BJ (cell line): Measurements from ENCODE around the gene CRACR2B. TPM values are rescaled to one million over a fixed set of nuclear protein-coding genes. Genes with fewer than 3 reads are reported as not detected.

Experiments used
- CTCF ChIA-PET: fragments of 350-600 bp; formaldehyde crosslinking; extraction: SDS; loops from one replicate; lab custom pipeline; 2021; ENCODE audit warnings: antibody characterized with exemption, inconsistent platforms; lab: Yijun Ruan, JAX
- POLR2A ChIA-PET: fragments of 300-600 bp; sonication (Branson Sonifier 250); formaldehyde crosslinking; extraction: SDS; loops from one replicate; lab custom pipeline; 2021; ENCODE audit warnings: antibody characterized with exemption; lab: Charles Lee
- DNase-seq: peaks from one replicate; pipeline ENCODE4 v3.0.0-alpha.2; 2011; ENCODE audit warnings: low read depth
- H3K27me3 ChIP-seq: 2 replicates; pipeline ENCODE4 v1.6.0; 2011; ENCODE audit warnings: low read length; ENCODE audit not compliant: control insufficient read depth, insufficient read depth
- H3K36me3 ChIP-seq: 2 replicates; pipeline ENCODE4 v1.5.1; 2011; ENCODE audit warnings: low read length; ENCODE audit not compliant: control insufficient read depth, insufficient read depth
- H3K4me3 ChIP-seq: 2 replicates; pipeline ENCODE4 v1.5.1; 2011; ENCODE audit warnings: low read depth, mild to moderate bottlenecking, control low read depth, low read length
- polyA plus RNA-seq: library from polyadenylated mRNA; depleted of rRNA; stranded (reverse); fragments of >200 nt; gene quantifications from 2 replicates; pipeline ENCODE4 v1.2.3, GENCODE V29; 2011
- TF ChIP-seq, protein P1 (sequence below): IDR thresholded peaks from 2 replicates; pipeline ENCODE4 v1.5.1; 2011; ENCODE audit warnings: low read depth, mild to moderate bottlenecking, control low read depth, inconsistent platforms, low read length, moderate library complexity; ENCODE audit not compliant: insufficient read depth

CRACR2B gene
- polyA plus RNA-seq, 1 experiment: 0.16 TPM

- POLR2A ChIA-PET: no interaction called here
- Histone ChIP-seq H3K36me3 (peaks cover 27% of the 10 kb centered on the region), H3K27me3 (no peaks in the 10 kb centered on the region), H3K4me3 (no peak overlapping the region)
- TF ChIP-seq, protein P1, sequence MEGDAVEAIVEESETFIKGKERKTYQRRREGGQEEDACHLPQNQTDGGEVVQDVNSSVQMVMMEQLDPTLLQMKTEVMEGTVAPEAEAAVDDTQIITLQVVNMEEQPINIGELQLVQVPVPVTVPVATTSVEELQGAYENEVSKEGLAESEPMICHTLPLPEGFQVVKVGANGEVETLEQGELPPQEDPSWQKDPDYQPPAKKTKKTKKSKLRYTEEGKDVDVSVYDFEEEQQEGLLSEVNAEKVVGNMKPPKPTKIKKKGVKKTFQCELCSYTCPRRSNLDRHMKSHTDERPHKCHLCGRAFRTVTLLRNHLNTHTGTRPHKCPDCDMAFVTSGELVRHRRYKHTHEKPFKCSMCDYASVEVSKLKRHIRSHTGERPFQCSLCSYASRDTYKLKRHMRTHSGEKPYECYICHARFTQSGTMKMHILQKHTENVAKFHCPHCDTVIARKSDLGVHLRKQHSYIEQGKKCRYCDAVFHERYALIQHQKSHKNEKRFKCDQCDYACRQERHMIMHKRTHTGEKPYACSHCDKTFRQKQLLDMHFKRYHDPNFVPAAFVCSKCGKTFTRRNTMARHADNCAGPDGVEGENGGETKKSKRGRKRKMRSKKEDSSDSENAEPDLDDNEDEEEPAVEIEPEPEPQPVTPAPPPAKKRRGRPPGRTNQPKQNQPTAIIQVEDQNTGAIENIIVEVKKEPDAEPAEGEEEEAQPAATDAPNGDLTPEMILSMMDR: no peak
- DNase-seq: no peak
- CTCF ChIA-PET: interaction anchor here (0.5 to 1.9 kb wide), 4 partner anchors 20 to 183 kb away, joined by 3 to 6 read pairs (median 4); no protein-coding TSS in a partner anchor
Observed at GRCh38 chr11:868802-869201, 41.1 kb downstream of the CRACR2B start.

- Histone ChIP-seq H3K36me3 (peaks cover 22% of the 10 kb centered on the region), H3K27me3 (no peaks in the 10 kb centered on the region), H3K4me3 (no peak overlapping the region)
- ChIA-PET CTCF (interaction anchor here (0.7 to 1.9 kb wide), 4 partner anchors 9 to 182 kb away, joined by 3 to 6 read pairs (median 4); no protein-coding TSS in a partner anchor), POLR2A (no interaction called here)
- TF ChIP-seq, protein P1: no peak
- no peak for DNase-seq
Observed at GRCh38 chr11:869399-870126, 41.8 kb downstream of the CRACR2B start.

GRCh38 chr11:870127-870413 lies 42.4 kb downstream of the CRACR2B start:
- TF ChIP-seq, protein P1: peak; percentile 25
- DNase-seq: no peak
- ChIA-PET POLR2A (no interaction called here), CTCF (interaction anchor here (1.0 to 1.9 kb wide), 2 partner anchors 10 to 21 kb away, joined by 3 to 6 read pairs; no protein-coding TSS in a partner anchor)
- H3K4me3 ChIP-seq: no peak overlapping the region
- peaks cover 20% of the 10 kb centered on the region for H3K36me3 ChIP-seq
- H3K27me3 ChIP-seq: no peaks in the 10 kb centered on the region

DNA sequence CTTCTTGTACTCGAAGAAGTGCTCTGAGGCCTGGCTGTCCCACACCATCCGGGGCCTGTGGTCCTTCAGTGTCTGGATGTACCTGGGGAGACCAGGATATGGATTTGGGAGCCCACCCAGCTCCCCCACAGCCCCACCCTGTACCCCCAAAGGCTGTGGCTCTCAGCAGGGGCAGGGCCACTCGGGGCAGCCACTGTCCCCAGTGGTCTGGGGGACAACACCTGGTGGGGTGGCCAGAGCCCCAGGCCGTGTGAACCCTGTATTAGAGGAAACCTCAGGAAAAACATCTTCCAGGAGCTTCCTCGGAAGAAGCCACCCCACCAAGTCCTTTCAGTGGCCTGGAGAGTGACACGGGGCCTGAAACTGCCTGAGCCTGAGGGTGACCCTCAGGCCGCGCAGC lies 42.7 kb downstream of the CRACR2B start:
- no peak for DNase-seq
- H3K4me3 ChIP-seq: no peak overlapping the region
- H3K27me3 ChIP-seq: no peaks in the 10 kb centered on the region
- POLR2A ChIA-PET: no interaction called here
- TF ChIP-seq, protein P1: no peak
- CTCF ChIA-PET: interaction anchor here (1.0 to 1.9 kb wide), 2 partner anchors 10 to 21 kb away, joined by 3 to 6 read pairs; no protein-coding TSS in a partner anchor
- H3K36me3 ChIP-seq: peaks cover 19% of the 10 kb centered on the region

GRCh38 chr11:871472-871871 lies 43.8 kb downstream of the CRACR2B start:
- Histone ChIP-seq H3K36me3 (peaks cover 16% of the 10 kb centered on the region), H3K4me3 (no peak overlapping the region), H3K27me3 (no peaks in the 10 kb centered on the region)
- POLR2A ChIA-PET: no interaction called here
- no peak for DNase-seq
- TF ChIP-seq, protein P1: no peak
- CTCF ChIA-PET: interaction anchor here (2.1 kb wide), 1 partner anchor 22 kb away, joined by 7 read pairs; no protein-coding TSS in a partner anchor
